Activated T-cell treated with anti-CD3 and anti-CD28 coated beads for 1 hour (primary cell): Measurements from ENCODE around the gene SLF2.

Experiments used
- DNase-seq: peaks from one replicate; pipeline ENCODE4 v3.0.0-alpha.2; 2020; ENCODE audit warnings: low read depth

The SLF2 gene

DNA sequence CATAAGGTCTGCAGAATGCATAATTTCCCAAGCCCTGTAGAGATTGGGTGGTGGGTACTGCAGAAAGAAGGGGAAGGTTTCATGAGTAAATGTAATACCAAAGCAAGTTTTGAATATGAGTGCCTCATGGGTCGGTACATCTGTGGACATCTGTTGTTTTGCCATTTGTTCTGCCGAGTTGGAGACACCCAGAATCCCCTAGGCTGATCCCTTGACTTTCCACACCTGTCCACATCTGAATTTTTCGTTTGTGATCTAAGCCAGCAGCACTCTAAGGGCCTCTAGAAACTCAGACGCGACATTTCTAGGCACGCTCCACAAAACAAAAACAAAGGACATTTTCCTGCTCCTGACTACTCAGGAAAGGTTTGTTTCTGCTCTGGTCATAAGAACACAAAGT, 11.7 kb upstream of the SLF2 start:
- no peak for DNase-seq

DNA sequence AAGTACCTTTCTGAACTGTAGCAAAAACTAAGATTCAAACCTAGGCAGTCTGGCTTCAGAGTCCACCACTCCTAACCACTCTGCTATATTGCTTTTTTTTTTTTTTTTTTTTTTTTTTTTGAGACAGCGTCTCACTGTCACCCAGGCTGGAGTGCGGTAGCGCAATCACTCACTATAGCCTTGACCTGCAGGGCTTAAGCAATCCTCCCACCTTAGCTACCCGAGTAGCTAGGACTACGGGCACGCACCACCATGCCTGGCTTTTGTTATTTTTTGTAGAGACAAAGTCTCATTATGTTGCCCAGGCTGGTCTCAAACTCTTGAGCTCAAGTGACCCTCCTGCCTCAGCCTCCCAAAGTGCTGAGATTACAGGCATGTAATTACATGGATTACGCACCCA, 10.1 kb upstream of the SLF2 start:
- no peak for DNase-seq

DNA sequence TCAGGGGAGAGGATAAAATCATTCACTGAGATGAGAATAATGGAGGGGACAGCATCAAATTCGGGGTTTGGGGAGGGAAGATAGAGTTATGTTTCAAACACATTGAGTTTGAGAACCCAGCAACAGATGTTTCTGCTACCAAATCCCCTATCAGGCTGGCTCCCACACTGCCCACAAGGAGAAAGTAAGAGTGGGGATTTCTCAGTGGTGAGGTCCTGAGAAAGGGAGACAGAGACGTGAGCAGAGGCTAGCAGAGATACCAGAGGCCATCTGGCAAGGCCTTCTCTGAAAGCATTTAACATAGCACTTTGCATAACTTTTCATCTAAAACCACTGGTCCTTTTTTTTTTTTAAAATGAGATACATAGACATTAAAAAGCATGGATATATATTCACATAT, 7.8 kb upstream of the SLF2 start:
- no peak for DNase-seq

DNA sequence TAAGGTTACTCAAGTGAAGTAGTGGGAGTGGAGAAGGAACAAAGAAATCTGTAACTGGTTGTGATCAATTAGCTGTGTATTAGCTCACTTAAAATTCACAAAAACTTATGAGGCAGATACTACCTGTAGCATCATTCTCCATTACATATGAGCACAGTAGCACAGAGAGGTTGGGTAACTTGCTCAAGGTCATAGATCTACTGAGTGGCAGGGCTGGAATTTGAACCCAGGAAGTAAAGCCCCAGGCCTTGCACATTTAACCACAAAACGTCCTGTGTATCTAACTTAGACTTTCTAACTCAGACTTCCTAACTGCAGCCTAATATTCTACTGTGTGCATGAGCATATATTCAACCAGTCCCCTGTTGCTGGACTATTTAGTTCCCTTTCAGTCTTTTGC, 5.6 kb upstream of the SLF2 start:
- no peak for DNase-seq

DNA sequence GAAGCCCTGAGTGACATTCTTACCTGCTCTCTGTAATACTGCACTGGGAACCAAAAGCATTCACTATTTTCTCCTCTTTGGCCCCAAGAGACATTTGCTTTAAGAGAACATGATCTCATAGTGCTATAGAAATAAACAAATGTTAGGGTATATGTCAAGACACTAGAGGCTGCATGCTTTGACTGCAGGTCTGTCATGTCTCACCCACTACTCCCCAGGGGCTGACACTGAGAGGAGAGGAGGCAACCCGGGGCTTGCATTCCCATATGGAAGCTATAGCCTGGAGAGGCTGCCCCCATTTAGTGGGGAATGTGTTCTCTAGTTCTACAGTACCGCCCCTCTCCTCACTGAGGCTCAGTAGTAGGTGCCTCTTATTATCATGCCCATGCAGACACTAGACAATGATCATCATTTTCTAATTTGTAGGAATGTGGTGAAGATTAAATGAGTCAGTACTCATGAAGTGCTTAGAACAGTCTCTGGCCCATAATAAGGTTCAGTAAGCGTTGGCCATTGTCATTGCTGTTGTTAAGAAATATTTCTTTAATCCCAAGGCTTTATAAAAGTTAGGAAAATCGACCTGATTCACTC, 4.9 kb upstream of the SLF2 start:
- no peak for DNase-seq

DNA sequence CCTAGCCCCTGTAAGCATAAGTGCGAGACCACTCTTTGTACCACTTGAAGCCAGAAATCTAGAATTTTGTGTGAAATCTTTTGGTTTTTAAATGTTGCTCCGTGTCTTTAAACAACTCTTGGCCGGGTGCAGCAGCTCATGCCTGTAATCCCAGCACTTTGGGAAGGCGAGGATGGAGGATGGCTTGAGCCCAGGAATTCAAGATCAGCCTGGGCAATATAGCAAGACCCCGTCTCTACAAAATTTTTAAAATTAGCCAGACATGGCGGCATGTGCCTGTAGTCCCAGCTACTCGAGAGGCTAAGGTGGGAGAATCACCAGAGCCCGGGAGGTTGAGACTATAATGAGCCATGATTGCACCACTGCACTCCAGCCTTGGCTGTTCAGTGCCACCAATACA, 4.4 kb upstream of the SLF2 start:
- no peak for DNase-seq

DNA sequence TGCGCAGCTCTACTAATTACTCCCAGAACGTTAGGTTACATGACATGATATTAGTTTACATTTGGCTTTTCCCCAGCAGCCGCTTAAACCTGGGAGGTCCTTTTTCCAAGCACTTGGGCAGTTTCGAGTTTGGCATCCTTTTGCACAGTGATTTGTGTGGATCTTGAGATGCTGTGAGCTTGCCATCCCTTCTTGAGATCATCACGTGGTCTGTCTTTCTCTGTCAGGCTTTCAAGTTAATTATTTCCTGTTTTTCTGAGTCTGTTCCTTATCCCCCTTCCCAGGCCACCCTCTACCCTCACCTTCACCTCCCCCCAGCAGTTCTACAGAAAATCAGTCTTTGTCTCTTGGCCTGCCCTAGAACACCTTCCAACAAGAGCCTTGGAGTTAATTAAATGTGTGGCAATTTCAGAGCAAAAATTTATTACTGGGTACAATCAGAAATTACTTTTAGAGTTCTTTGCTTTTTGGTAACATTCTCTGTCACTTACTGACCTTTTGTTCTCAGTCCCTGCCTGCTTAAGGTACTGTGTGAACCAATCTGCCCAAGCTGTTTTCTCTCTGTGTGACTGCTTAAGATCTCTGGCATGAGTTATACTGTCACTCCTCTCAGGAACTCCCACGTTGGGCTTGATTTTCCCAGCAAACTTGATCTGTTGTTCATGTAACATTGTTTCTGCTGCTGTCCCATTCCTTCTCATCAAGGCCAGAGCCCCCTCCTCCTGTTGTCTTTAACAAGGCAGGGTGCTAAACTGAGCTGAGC, 3.1 kb upstream of the SLF2 start:
- no peak for DNase-seq

DNA sequence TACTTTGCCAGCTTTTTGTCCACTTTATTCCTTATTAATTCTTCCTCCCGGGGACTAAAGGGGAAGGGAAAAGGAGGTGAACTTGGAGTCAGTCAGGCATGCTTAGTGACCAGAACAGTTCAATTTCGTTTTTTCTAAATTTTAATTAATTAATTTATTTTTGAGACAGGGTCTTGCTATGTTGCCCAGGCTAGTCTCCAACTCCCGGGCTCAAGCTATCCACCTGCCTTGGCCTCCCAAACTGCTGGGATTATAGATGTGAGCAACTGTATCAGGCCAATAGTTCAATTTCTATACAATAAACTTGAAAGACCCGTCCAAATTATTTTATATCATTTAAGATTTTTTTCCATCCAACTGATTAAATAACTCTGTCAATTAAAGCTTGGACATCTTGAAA, 1.3 kb upstream of the SLF2 start:
- no peak for DNase-seq

DNA sequence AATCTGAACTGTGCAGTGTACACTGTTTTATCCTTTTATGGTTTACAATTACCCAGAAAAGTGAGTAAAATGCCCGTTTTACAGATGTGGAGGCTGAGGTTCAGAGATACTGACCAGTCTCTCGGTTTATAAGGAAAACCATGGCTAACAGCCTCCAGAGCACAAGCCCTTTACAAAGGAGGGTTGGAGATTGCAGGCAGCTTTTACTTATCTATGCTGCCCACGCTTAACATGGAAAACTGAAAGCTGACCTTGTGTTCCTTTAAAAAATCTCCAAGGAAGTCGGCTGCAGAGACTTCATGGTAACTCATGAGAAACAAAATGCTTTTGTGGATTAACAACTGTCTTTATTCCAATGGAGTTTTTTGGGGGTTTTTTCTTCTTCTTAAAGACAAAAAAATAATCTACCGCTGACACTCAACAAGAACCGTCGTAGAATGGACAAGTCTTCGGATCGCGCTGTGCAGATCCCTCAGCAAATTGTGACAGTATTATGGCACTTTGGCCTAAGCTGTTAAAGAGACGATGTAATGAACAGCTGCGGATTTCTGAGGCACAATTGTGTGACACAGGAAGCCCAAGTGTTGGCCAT, 654 bp upstream of the SLF2 start:
- DNase-seq: no peak

DNA sequence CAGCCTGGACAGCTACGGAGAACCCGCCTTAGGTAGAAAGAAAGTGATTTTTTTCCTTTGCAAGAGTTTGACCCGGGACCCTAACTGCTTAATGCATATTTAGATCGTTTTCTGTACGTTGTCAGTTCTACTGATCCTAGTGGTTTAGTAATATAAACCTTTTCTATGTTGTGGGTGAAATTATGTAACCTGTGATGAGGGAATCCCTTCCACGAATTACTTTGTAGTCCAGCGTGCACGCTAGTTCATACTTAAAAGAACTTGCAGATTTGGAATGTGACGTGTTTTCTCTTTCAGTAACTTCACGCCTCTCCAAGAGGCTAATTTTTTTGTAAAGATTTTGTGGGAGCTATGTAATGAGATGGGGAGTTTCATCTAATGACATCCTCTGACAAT, 705 bp downstream of the SLF2 start:
- DNase-seq: no peak

DNA sequence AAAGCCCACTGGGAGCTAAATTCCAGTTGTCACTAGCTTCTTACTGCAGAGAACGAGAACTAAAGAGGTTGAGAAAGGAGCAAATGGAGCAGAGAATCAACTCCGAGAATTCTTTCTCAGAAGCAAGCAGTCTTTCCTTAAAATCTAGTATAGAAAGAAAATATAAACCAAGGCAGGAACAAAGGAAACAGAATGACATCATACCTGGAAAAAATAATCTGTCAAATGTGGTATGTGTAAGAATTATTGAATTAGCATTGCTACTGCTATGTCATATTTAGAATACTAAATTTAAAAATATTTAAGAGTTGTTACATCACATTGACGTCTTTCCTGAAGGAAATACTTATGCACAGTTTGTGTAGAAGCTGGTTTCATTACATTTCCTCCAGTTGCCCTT, 4.3 kb downstream of the SLF2 start:
- no peak for DNase-seq

DNA sequence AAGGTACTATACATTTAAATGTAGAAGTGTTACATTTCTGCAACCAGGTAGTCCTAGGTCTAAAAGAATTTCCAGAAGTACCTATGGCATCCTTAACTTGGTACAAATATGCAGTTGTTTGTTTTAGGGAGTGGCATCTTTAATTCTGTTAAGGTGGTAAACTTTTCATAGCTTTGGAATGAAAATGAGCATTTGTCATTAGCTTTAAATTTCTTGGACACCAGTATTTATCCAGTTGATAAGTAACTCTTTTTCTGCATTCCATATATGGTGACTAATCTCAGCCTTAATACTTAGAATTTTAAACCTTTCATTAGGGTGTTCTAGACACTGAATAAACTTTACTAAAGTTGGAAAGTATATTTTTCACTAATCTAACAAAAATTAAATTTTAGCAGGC, 10.8 kb downstream of the SLF2 start:
- DNase-seq: no peak

DNA sequence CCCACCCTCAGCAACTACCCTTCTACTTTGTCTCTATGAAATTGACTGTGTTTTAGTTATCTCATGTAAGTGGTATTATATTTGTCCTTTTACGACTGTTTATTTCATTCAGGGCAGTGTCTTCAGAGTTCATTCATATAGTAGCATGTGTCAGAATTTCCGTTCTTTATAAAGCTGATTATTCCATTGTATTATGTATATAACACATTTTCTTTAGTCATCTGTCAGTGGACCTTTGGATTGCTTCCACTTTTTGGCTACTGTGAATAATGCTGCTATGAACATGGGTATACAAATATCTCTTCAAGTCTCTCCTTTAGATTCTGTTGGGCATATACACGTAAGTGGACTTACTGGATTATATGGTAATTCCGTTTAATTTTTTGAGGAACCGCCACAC, 14.5 kb downstream of the SLF2 start:
- no peak for DNase-seq

DNA sequence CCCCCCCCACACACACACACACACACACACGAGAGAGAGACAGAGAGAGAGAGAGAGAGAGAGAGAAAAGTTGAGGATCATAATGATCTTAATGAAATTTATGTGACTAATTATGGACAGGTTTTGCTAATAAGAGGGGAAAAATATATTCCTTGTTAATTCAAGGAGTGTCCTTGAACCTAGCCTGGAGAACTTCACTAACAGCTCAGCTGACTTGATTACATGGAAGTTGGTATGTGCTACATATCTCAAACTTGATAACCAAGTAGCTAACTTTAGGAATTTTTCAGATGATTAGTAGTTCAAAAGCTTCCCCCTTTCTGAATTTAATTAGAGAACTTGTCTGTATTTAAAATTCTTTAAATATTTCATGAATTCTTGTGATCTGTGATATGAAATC, 15.3 kb downstream of the SLF2 start:
- DNase-seq: no peak

DNA sequence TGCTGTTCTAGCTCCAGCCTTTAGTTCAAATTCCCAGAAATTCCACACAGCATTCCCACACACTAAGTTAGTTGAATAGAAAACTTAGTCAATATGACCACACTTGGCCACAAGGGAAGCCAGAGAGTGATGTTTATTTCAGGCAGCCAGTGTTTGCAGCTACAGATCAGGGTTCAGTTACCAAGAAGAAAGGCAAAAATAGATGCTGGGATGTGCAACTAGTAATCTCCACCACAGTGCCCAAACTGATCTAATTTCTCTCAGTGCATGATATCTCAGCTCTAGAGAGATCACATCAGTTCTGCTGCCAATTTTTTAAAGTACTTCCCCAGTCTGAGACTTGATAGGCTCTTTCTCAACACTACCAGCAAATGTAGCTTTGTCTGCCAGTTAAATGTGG, 17.6 kb downstream of the SLF2 start:
- no peak for DNase-seq

DNA sequence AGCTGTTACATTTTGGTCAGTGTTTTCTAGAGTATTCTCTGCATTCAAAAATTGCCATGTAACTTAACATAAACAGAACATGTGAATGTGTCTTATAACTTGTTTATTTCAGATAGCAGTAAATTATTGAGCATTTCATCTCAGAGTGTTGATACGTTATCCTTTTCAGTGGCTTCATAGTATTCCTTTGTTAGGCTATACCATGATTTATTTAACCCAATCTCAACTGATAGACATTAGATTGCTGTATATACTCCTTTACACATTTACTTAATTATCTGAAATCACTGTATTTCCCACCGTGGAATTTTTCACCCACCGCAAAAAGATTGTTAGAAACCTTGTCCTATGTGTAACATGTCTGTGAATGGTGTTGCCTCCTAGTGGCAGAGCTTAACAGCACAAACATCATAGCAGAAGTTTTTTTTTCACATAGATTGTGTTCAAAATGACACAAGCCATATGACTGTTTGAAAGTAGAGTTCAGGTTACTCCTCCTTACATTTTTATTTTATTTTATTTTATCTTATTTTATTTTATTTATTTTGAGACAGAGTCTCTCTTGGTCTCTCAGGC, 21.4 kb downstream of the SLF2 start:
- no peak for DNase-seq

DNA sequence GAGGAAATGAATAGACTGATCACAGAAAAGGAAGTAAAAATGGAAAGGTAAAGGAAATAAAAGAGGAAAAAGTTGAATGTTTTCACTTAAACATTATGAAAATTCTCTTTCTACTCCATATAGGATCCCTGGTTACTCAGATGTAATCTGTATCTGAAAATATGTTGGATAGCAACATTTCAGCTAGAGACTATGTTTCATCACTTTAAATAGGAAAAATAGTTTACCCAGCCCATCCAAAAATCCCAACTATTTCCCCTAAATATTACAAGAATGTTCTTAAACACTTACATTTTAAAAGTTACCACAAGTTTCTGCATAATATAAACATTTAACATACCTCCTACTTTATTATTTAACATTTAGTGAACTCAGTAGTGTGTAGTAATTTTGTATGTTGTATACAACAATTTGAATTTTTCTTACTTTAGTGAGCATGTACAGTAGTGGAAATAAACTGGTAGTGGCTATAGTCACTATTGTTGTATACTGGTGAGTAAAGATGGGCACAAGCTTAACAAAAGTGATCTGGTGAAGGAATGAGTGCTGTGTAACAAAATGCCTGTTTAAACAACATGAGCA, 27.1 kb downstream of the SLF2 start:
- no peak for DNase-seq

DNA sequence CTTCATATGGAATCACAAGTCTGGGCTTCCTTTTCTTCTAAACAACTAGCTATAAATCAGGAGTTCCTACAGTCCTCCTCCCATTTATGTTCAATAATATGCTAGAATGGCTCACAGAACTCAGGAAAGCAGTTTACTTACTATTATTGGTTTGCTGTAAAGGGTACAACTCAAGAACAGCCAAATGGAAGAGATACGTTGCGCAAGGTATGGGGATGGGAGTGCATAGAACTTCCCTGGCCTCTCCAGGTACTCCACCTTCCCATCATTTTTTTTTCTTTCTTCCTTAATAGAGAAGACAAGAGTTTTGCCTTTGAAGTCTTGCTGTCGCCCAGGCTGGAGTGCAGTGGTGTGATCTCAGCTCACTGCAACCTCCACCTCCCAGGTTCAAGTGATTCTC, 29.5 kb downstream of the SLF2 start:
- DNase-seq: no peak

DNA sequence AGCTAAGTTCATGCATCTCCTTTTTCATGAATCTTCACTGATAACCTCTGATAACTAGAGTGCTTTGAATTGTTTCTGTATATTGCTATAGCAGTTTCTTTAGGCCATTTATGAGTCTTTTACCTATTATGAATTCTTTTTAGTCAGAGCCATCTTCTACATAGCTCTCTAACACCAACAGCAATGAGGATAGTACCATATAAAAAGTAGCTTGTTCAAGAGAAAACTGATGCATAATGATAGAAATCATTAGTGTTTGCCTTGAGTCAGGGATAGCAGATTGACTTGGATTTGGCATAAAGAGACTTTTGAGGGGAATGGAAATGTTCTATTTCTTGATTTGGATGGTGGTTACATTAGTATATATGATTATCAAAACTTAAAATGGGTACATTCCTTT, 30.7 kb downstream of the SLF2 start:
- DNase-seq: no peak

DNA sequence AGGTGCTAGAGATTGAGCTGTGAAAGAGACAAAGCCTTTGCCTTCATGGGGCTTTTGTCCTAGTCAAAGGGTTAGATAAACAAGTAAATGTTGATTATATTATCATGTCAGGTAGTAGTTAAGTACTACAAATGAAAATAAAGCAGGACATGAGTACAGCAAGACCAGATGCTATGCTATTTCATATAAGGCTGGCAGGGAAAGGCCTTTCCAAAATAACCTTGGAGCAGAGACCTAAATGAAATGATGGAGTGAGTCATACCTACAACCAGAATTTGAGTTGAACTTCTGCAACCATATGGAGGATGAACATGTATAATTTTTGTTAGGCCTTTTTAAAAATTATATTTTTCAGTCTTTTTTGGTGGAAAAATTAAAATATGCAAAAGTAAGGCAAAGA, 33.0 kb downstream of the SLF2 start:
- no peak for DNase-seq

DNA sequence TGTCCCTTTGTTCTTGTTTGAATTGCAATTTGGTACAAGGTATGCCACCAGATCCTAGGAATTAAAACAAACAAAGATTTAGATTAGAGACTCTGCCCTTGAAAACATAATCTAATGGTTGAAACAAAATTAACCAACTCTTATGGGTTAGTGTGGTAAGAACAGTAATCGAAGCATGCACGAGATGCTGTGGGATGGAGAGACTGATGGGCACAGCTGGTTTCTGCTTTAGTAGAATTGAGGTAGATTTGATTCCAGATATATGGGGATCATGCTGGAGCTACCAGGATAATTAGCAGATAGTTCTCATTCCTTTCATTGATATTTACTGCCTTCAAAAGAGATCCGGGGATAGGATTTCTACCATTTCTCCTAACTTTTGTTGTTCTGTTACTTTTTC, 36.2 kb downstream of the SLF2 start:
- DNase-seq: no peak

DNA sequence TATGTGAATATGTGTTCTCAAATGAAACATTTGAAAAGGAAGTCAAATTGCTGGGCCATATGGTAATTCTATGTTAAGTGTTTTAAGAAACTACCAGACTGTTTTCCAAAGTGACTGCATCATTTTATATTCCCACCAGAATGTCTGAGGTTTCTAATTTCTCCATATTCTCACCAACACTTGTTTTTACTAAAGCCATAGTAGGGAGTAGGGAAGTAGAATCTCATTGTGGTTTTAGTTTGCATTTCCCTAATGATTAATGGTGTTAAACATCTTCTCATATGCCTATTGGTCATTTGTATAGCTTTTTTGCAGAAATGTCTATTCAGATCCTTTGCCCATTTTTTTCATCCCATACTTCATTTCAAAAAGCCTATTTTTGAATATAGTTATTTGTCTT, 47.5 kb downstream of the SLF2 start:
- no peak for DNase-seq
